Muscle of arm (tissue), 12 donors: ENCODE results near the gene PARG. TPM values are rescaled to one million over a fixed set of nuclear protein-coding genes. Genes with fewer than 3 reads are reported as not detected.

ENCODE experiments used
- polyA plus RNA-seq, 12 donors: library from polyadenylated mRNA; unstranded; fragments of 120-200 nt; gene quantifications; one replicate each; pipeline ENCODE4 v1.2.1, GENCODE V29; 2013; ENCODE audit not compliant: insufficient read length in 12 of 12

Gene PARG
- polyA plus RNA-seq, 12 donors, result 17.7 to 25.2 (median 20.6) TPM; not detected in 1

Other genes starting within 250 kb of the PARG start
- gene OGDHL, start 179.7 kb downstream of the PARG start, polyA plus RNA-seq, result under 1 TPM in 10 of 12 donors, not detected in 2; 0.16 to 0.68 (median 0.42) TPM
- gene TIMM23B, start within 50 bp of the PARG start, polyA plus RNA-seq, result 10 to 100 TPM in 11 of 12 donors, not detected in 1; 11.3 to 27.8 (median 15.0) TPM
- 10 to 100 TPM in 8 of 12 donors, 1 to 10 TPM in 3, not detected in 1; 7.0 to 24.6 (median 14.0) TPM for gene AGAP6, start 46.4 kb upstream of the PARG start, polyA plus RNA-seq
- gene WASHC2A, start 125.9 kb upstream of the PARG start, polyA plus RNA-seq, result 10 to 100 TPM in 11 of 12 donors, not detected in 1; 21.3 to 55.9 (median 32.3) TPM